ENCODE measurements around the gene PTPRG.

- no peak for TF ChIP-seq CTCF (IDR thresholded peaks at IDR 0.05)
- TF ChIP-seq REST (IDR thresholded peaks at IDR 0.05; ENCODE audit: insufficient read depth in 1 of 2, low read depth in 2 of 2, low read length in 1 of 2), result no peak
Observed at GRCh38 chr3:62255758-62256157, 694.4 kb downstream of the PTPRG start.

All from Panc1 (cell line).